ENCODE data around the gene ZNF438.
A peak's percentile ranks its signal among the peaks of the same experiment; 100 is the strongest.
"Not testable (repeated sequence)": the region's sequence is repeated elsewhere in the genome, so short reads cannot be mapped to it uniquely, and the experiment has no call there.

Gene ZNF438

GRCh38 chr10:30929311-30929729 is 102.3 kb downstream of the ZNF438 start:
- DNase-seq, result not testable (repeated sequence)

DNA sequence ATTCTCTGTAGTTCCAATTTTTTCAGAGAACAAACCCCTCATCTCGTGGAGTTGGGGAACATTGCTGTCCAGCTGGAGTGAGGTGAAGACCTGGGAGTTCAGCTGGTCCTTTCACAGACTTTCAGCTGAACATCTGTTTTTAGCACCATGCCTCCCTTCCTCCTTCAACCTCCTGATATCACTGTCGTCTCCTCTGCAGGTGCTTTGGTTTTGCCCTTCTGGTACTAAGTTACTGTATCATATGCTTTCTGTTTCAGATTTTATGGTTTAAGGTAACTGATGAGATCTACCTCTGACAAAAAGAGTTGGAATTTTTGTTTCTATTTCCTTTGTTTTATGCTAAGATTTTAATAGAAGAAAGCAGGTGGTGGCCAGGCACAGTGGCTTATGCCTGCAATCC is 102.9 kb downstream of the ZNF438 start:
- DNase-seq, result no peak

GRCh38 chr10:30918651-30919050 is 113.0 kb downstream of the ZNF438 start:
- no peak for DNase-seq

DNA sequence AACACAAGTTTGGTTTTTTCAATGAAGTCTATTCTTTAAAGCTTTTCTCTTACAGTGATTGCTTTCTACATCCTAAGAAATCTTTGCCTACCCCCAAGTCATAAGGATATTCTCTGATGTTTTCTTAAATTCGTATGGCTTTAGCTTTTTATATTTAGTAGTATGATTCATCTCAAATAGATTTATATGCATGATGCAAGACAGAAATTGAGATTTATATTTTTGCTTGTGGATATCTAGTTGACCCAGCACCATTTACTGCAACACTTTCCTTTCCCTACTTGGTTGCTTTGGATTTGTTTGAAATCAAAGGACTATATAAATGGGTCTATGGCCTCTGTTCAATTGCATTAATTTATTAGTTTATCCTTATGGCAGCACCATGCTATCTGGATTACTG is 113.9 kb downstream of the ZNF438 start:
- no peak for DNase-seq

- DNase-seq, result no peak
Measured at GRCh38 chr10:30917067-30917466, 114.6 kb downstream of the ZNF438 start.

DNA sequence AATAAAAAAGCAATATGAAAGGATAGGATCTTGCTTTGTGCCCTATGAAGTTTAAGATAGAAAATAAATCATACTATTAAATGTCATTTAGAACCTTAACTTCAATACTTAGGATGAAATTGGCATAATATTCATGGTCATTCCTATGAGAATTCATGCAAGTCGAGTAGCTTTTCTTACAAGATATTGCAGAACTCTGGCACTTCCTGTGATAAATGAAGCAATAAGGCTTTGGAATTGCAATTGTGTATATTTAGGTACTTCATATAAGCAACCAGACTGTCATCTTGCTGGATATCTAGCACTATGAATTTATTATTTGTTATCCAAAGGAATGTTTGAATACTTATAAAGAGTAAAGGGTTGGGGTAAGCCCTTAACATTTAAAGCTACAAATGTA is 116.5 kb downstream of the ZNF438 start:
- peak; percentile 79 for DNase-seq

GRCh38 chr10:30911303-30911863 is 120.3 kb downstream of the ZNF438 start:
- DNase-seq, result no peak

GRCh38 chr10:30903397-30904138 is 128.1 kb downstream of the ZNF438 start:
- DNase-seq, result no peak

DNA sequence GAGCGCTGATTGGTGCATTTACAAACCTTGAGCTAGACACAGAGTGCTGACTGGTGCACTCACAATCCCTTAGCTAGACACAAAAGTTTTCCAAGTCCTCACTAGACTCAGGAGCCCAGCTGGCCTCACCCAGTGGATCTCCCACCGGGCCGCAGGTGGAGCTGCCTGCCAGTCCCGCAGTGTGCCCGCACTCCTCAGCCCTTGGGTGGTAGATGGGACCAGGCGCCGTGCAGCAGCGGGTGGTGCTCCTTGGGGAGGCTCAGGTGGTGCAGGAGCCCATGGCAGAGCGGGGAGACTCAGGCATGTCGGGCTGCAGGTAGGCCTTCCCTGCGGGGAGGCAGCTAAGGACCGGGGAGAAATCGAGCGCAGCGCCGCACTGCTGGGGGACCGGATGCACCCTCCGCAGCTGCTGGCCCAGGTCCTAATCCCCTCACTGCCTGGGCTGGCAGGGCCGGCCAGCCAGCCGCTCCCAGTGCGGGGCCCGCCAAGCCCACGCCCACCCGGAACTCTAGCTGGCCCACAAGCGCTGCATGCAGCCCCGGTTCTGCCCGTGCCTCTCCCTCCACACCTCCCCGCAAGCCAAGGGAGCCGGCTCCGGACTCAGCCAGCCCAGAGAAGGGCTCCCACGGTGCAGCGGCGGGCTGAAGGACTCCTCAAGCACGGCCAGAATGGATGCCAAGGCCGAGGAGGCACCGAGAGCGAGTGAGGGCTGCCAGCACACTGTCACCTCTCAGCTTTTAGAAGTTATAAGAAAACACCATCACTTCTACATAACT is 128.9 kb downstream of the ZNF438 start:
- DNase-seq, result no peak

DNA sequence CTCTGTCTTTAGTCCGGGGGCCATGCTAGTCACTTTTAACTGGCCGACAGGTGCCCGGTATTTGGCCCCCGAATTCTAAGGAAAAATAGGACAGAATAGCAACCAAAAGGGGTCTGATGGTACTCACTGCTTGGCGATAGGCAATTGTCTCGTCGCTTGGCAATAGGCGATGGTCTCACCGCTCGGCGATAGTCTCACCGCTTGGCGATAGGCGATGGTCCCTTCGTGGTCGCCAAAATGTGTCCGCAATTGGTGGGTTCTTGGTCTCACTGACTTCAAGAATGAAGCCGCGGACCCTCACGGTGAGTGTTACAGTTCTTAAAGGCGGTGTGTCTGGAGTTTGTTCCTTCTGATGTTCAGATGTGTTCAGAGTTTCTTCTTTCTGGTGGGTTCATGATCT is 130.2 kb downstream of the ZNF438 start:
- not testable (repeated sequence) for DNase-seq

DNA sequence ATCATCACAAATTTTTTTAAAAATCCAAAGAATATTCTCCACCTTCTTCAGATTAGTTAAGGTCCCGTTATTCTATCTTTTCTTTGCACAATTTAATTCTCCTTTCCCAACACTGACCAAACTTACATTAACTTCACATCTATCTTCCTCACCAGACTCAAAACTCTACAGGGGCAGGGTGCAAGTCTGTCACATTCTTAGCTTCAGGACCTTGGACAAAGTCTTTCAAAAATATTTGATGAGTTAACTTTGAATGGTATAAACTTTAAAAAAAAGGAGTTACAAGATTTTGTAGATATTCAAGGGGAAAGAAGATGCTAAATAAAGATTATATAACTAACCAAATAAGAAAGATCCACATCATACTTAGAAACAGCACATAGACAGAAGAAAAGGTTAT is 132.7 kb downstream of the ZNF438 start:
- no peak for DNase-seq

GRCh38 chr10:30897547-30897946 is 134.1 kb downstream of the ZNF438 start:
- no peak for DNase-seq

GRCh38 chr10:30897048-30897447 is 134.6 kb downstream of the ZNF438 start:
- DNase-seq, result no peak

DNA sequence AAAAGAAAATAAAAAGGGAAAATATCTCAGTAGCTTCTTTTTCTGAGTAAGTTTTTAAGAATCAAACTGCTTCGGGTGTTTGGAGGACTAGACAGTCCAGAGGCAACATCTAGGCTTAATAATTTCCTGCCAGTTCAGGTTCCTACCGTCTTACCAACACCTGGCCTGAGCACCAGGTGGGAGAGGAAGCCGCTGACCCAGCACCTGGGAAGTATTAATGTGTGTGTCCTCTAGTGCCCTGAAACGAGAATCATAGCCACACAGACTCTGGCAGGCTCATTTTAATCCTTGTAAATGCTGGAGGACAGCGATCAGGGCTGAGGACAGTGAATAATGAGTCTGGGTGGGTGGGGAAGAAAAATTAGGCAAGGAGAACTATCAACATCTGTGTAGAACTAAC is 137.4 kb downstream of the ZNF438 start:
- DNase-seq, result no peak

GRCh38 chr10:30893208-30893607 is 138.5 kb downstream of the ZNF438 start:
- peak; percentile 18 for DNase-seq

DNA sequence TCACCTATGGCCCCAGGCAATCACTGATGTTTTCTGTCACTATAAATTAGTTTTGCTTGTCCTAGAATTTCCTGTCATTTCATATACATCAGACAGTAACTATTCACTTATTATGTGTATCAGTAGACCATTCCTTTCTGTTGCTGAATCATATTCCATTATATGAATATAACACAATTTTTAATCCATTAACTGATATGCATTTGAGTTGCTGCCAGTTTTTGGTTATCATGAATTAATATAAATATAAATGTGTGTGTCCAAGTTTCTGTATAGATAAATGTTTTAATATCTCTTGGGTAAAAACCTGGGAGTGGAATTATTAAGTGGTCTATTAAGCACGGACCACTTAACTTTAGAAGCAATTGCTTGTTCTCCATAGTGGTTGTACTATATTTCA is 143.8 kb downstream of the ZNF438 start:
- DNase-seq, result no peak

GRCh38 chr10:30885423-30885822 is 146.2 kb downstream of the ZNF438 start:
- DNase-seq, result no peak

DNA sequence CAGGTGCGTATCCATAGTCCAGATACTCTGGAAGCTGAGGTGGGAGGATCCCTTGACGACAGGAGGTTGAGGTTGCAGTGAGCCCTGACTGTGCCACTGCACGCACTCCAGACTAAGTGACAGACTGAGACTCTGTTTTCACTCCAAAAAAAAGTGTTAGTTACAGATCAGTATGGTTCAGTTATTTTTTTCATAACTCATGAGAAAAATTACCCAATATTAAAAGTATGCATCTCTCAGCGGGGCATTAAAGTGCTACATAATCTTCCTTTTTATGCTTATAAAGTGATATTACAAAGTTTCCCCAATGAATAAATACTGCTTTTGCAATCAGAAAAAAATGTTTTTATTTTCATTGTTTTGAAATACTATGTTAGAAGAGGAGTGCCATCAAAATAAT is 147.9 kb downstream of the ZNF438 start:
- DNase-seq, result no peak

DNA sequence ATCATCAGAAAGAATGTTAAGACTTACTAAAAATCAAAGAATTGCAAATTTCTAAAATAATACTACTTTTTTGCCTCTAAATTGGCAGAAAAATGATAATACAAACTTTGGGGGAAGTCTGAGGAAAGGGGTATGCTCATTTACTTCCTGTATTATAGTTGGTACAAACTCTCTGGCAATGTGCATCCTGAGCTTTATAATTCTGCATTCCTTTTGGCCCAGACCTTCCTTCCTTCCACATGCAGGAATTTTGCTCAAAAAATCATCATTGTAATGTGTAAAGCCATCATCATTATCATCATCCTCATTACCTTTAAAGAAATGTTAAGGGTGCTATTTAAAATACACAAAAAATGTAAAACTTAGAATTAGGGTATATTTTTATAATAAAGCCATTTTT is 148.5 kb downstream of the ZNF438 start:
- DNase-seq, result no peak

- no peak for DNase-seq
Measured at GRCh38 chr10:30882281-30882680, 149.4 kb downstream of the ZNF438 start.

GRCh38 chr10:30878920-30879319 is 152.7 kb downstream of the ZNF438 start:
- no peak for DNase-seq

DNA sequence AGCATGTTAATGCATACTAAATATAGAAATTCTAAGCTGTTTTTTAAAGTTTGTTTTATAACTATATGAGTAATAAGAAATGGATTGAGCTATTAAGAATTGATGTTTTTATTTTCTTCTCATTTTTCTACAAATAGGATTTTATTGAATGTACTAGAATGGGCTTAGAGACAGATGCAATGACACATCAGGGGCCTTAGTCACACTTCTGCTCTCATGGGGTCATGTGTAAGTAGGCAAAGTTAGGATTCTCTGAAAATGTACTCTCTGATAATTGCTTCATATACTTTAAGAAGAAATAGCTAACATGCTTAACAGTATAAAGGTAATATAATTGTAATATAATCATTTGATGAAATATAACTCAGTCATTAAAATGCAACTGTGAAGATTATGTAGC is 154.6 kb downstream of the ZNF438 start:
- DNase-seq, result peak; percentile 29

- no peak for DNase-seq
Measured at GRCh38 chr10:30873411-30873810, 158.3 kb downstream of the ZNF438 start.

- no peak for DNase-seq
Measured at GRCh38 chr10:30870896-30871295, 160.8 kb downstream of the ZNF438 start.

All from inflammatory macrophage treated with lipopolysaccharide for 4 hours (primary cell).